MCF 10A (cell line): ENCODE data around the gene SBK2. TPM values are rescaled to one million over a fixed set of nuclear protein-coding genes. Genes with fewer than 3 reads are reported as not detected.
"Not testable (repeated sequence)": the region's sequence is repeated elsewhere in the genome, so short reads cannot be mapped to it uniquely, and the experiment has no call there.

Source experiments
- BruUV-seq: library from RNA; stranded (reverse); fragments of 400-500 nt; replicated peaks from 2 replicates; lab custom pipeline; 2021; lab: Mats Ljungman, UMichigan
- CTCF ChIA-PET: fragments of 300-600 bp; sonication (Branson Sonifier 250); formaldehyde crosslinking; extraction: SDS; loops from one replicate; lab custom pipeline; 2021; ENCODE audit warnings: antibody characterized with exemption, inconsistent platforms; lab: Yijun Ruan, JAX
- POLR2A ChIA-PET: fragments of 300-600, 350-650 bp; sonication (Branson Sonifier 250); formaldehyde crosslinking; extraction: SDS; loops from one replicate; lab custom pipeline; 2020; ENCODE audit warnings: antibody characterized with exemption, inconsistent platforms; lab: Yijun Ruan, JAX
- DNase-seq: peaks from one replicate; pipeline ENCODE4 v3.0.0-alpha.2; 2018; ENCODE audit not compliant: unreplicated experiment
- H3K27ac Mint-ChIP-seq: one replicate; pipeline ENCODE4 v1.8.0; 2022; ENCODE audit warnings: mild to moderate bottlenecking, low read depth, mixed read lengths; ENCODE audit not compliant: unreplicated experiment
- H3K27me3 Mint-ChIP-seq: one replicate; pipeline ENCODE4 v1.8.0; 2022; ENCODE audit warnings: mixed read lengths; ENCODE audit not compliant: insufficient read depth, unreplicated experiment
- H3K36me3 Mint-ChIP-seq: one replicate; pipeline ENCODE4 v1.8.0; 2022; ENCODE audit warnings: mild to moderate bottlenecking, moderate library complexity, mixed read lengths; ENCODE audit not compliant: insufficient read depth, unreplicated experiment
- H3K4me1 Mint-ChIP-seq: one replicate; pipeline ENCODE4 v1.8.0; 2022; ENCODE audit warnings: mixed read lengths; ENCODE audit not compliant: insufficient read depth, unreplicated experiment
- H3K4me3 Mint-ChIP-seq: one replicate; pipeline ENCODE4 v1.8.0; 2022; ENCODE audit warnings: mild to moderate bottlenecking, moderate library complexity, mixed read lengths; ENCODE audit not compliant: unreplicated experiment
- H3K9me3 Mint-ChIP-seq: one replicate; pipeline ENCODE4 v1.8.0; 2022; ENCODE audit warnings: mixed read lengths; ENCODE audit not compliant: unreplicated experiment
- intact Hi-C: fragments of 100-400 bp; cut with micrococcal nuclease; formaldehyde crosslinking; loops from 2 replicates; pipeline ENCODE4 v1.14.1; 2022
- total RNA-seq: library from RNA; stranded (reverse); gene quantifications from 2 replicates; pipeline ENCODE4 v1.2.3, GENCODE V29; 2022
- TF ChIP-seq, protein P1 (sequence below): fragments of 200-600 bp; IDR thresholded peaks from one replicate; pipeline ENCODE4 v1.8.0; 2022; ENCODE audit warnings: antibody characterized with exemption, mild to moderate bottlenecking; ENCODE audit not compliant: unreplicated experiment

SBK2 gene
- total RNA-seq, 1 experiment from 2014 or later, result not detected

DNA sequence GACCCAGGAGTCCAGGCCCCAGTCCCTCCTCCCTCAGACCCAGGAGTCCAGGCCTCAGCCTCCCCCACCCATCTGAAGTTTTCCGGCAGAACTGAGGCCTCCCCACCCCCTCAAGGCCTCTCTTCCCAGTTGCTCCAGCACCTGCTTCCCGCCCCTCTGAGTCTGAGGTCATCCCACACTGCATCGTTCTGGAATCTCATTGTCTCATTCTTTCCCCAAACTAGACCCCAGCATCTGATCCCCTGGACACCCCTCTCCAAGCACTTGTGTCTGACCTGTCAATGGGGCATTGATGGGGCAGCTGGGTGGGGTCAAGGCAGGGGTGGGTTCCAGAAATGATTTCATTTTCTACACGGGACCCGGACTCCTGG is 793 bp upstream of the SBK2 start:
- ChIA-PET POLR2A (no interaction called here), CTCF (no interaction called here)
- Mint-ChIP-seq H3K27ac (no peak overlapping the region), H3K4me1 (no peaks in the 10 kb centered on the region), H3K27me3 (no peaks in the 10 kb centered on the region), H3K9me3 (peaks cover 4% of the 10 kb centered on the region), H3K36me3 (no peaks in the 10 kb centered on the region), H3K4me3 (no peak overlapping the region)
- BruUV-seq, result no TSS peak
- intact Hi-C loops, result no loop called here
- TF ChIP-seq, protein P1, sequence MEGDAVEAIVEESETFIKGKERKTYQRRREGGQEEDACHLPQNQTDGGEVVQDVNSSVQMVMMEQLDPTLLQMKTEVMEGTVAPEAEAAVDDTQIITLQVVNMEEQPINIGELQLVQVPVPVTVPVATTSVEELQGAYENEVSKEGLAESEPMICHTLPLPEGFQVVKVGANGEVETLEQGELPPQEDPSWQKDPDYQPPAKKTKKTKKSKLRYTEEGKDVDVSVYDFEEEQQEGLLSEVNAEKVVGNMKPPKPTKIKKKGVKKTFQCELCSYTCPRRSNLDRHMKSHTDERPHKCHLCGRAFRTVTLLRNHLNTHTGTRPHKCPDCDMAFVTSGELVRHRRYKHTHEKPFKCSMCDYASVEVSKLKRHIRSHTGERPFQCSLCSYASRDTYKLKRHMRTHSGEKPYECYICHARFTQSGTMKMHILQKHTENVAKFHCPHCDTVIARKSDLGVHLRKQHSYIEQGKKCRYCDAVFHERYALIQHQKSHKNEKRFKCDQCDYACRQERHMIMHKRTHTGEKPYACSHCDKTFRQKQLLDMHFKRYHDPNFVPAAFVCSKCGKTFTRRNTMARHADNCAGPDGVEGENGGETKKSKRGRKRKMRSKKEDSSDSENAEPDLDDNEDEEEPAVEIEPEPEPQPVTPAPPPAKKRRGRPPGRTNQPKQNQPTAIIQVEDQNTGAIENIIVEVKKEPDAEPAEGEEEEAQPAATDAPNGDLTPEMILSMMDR, result no peak
- no peak for DNase-seq

DNA sequence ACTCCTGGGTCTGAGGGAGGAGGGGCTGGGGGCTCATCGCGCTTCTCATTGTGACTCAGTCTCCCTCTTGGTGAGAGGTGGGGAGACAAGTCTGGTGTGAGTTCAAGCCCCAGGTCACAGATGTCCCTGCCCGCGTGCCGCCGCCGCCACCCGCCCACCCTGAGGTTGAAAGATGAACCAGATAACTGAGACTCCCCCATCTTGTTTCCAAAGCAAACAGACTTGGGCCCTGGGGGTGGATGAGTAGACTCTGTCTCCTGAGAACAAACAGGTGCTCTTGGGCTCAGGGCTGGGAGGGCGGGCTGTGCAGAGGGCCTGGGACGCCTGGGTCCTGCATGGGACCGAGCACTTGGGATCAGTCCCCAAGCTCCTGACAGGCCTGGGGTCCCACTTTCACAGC is 567 bp downstream of the SBK2 start:
- Mint-ChIP-seq H3K27me3 (no peaks in the 10 kb centered on the region), H3K4me3 (no peak overlapping the region), H3K4me1 (no peaks in the 10 kb centered on the region), H3K9me3 (no peaks in the 10 kb centered on the region), H3K27ac (no peak overlapping the region), H3K36me3 (no peaks in the 10 kb centered on the region)
- CTCF ChIA-PET, result interaction anchor here (0.6 to 0.7 kb wide), 2 partner anchors 20 to 90 kb away, joined by 4 read pairs; no protein-coding TSS in a partner anchor
- TF ChIP-seq, protein P1, result no peak
- intact Hi-C loops, result no loop called here
- no peak for DNase-seq
- POLR2A ChIA-PET, result no interaction called here
- no TSS peak for BruUV-seq

DNA sequence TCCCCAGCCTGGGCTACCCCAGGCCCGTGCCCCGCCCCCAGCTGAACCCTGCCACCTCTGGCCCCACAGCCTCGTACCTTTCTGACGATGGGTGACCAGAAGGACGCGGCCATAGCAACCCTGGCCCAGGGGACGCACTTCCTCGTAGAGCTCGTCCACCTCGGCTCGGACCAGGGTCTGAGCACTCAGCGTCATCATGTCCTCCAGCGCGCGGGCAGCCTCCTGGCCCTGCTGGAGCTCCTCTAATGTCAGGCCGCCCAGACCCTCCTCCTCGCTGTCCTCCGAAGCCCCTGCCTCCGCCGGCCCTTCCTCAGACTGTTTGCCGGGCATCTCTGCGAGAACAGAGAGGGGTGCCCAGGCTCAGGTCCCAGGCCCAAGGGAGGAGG is 975 bp downstream of the SBK2 start:
- ChIA-PET POLR2A (no interaction called here), CTCF (interaction anchor here (0.6 to 0.7 kb wide), 2 partner anchors 20 to 90 kb away, joined by 4 read pairs; no protein-coding TSS in a partner anchor)
- Mint-ChIP-seq H3K36me3 (no peaks in the 10 kb centered on the region), H3K4me3 (no peak overlapping the region), H3K27me3 (no peaks in the 10 kb centered on the region), H3K4me1 (no peaks in the 10 kb centered on the region), H3K9me3 (no peaks in the 10 kb centered on the region), H3K27ac (no peak overlapping the region)
- TF ChIP-seq, protein P1, result no peak
- no peak for DNase-seq
- no TSS peak for BruUV-seq
- intact Hi-C loops, result no loop called here

DNA sequence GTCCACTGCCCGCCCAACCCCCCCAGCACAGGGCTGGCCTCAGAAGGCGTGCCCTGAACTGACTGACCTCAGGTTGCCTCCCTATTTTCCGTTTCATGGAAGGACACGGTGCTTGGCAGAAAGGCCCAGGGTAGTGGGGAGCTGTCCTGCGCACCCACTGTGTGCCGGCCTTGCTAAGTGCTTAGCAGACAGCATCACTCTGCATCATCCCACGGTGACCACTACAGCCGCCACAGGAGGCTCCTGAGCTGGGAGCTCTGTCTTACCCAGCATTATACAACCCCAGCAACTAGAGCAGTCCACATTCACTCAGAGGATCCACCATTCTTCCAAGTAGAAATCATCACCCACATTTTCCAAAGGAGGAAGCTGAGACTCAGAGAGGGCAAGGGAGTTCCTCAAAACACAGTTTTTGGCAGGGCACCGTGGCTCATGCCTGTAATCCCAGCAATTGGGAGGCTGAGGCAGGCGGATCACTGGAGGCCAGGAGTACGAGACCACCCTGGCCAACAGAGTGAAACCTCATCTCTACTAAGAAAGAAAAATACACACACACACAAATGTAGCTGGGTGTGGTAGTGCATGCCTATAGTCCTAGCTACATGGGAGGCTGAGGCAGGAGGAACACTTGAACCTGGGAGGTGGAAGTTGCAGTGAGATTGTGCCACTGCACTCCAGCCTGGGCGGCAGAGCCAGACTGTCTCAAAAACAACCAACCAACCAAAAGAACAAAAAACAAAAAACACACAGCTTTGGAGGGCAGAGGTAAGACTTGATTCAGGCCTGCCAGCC is 1.6 kb downstream of the SBK2 start:
- Mint-ChIP-seq H3K27me3 (no peaks in the 10 kb centered on the region), H3K9me3 (no peaks in the 10 kb centered on the region), H3K4me1 (no peaks in the 10 kb centered on the region), H3K36me3 (no peaks in the 10 kb centered on the region), H3K4me3 (no peak overlapping the region), H3K27ac (no peak overlapping the region)
- BruUV-seq, result no TSS peak
- DNase-seq, result no peak
- ChIA-PET CTCF (interaction anchor here (0.6 kb wide), 2 partner anchors 21 to 47 kb away, joined by 3 to 4 read pairs; partner anchors contain the start of gene SSC5D), POLR2A (no interaction called here)
- intact Hi-C loops, result no loop called here
- TF ChIP-seq, protein P1, result no peak

DNA sequence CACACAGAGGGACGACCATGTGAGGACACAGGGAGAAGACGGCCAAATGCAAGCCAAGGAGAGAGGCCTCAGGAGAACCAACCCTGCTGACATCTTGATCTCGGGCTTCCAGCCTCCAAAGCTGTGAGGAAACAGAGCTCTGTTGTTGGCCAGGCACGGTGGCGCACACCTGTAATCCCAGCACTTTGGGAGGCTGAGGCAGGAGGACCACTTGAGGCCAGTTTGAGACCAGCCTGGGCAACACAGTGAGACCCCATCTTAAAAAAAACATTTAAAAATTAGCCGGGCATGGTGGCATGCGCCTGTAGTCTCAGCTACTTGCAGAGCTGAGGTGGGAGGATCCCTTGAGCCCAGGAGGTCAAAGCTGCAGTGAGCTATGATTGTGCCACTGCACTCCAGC is 2.7 kb downstream of the SBK2 start:
- H3K27ac Mint-ChIP-seq, H3K27me3 Mint-ChIP-seq, H3K9me3 Mint-ChIP-seq, POLR2A ChIA-PET, H3K36me3 Mint-ChIP-seq, intact Hi-C loops, DNase-seq, CTCF ChIA-PET, H3K4me1 Mint-ChIP-seq, H3K4me3 Mint-ChIP-seq, BruUV-seq: not testable (repeated sequence)
